Heart left ventricle (tissue), 16 donors: ENCODE measurements around the gene PREX1. TPM values are rescaled to one million over a fixed set of nuclear protein-coding genes. Genes with fewer than 3 reads are reported as not detected.

Source experiments
- ATAC-seq, 4 donors: fragments of 200-7000 bp; cut with Tn5 transposase; one replicate each; pipeline ENCODE4 v1.9.1; 2020 to 2022; ENCODE audit warnings: moderate library complexity in 4 of 4, mild to moderate bottlenecking in 3 of 4, moderate number of reproducible peaks in 1 of 4
- DNase-seq, 5 donors: peaks; one replicate each; pipeline ENCODE4 v3.0.0-alpha.2; 2020
- H3K27ac ChIP-seq, 12 donors: fragments of 200-600 bp; sonication (generic) in 4 of 12; one replicate each; pipeline versions ENCODE4 v1.5.0 to v1.8.0; 2016 to 2022; ENCODE audit warnings: mild to moderate bottlenecking in 2 of 12
- H3K27me3 ChIP-seq, 9 donors: fragments of 200-600 bp; sonication (generic) in 2 of 9; one replicate each; pipeline versions ENCODE4 v1.5.1 to v1.8.0; 2016 to 2022; ENCODE audit warnings: mild to moderate bottlenecking in 3 of 9
- H3K36me3 ChIP-seq, 9 donors: fragments of 200-600 bp; sonication (generic) in 2 of 9; one replicate each; pipeline versions ENCODE4 v1.5.0 to v1.8.0; 2018 to 2022; ENCODE audit warnings: mild to moderate bottlenecking in 2 of 9
- H3K4me1 ChIP-seq, 12 donors: fragments of 200-600 bp; sonication (generic) in 4 of 12; one replicate each; pipeline versions ENCODE4 v1.5.0 to v1.8.0; 2016 to 2022; ENCODE audit warnings: mild to moderate bottlenecking in 3 of 12
- H3K4me3 ChIP-seq, 12 donors: fragments of 200-600 bp; sonication (generic) in 4 of 12; one replicate each; pipeline versions ENCODE4 v1.5.0 to v1.8.0; 2017 to 2022; ENCODE audit warnings: mild to moderate bottlenecking in 9 of 12, moderate library complexity in 4 of 12
- H3K9me3 ChIP-seq, 12 donors: fragments of 200-600 bp; sonication (generic) in 4 of 12; one replicate each; pipeline versions ENCODE4 v1.5.0 to v1.8.0; 2016 to 2022; ENCODE audit warnings: mild to moderate bottlenecking in 1 of 12
- POLR2A ChIP-seq, 2 donors: fragments of 450-650 bp; IDR thresholded peaks; one replicate each; pipeline ENCODE4 v1.6.1; 2017; ENCODE audit warnings: antibody characterized with exemption in 2 of 2, mild to moderate bottlenecking in 2 of 2, moderate library complexity in 2 of 2
- WGBS, 4 donors: extraction: QIAGEN DNeasy Blood & Tissue Kit in 2 of 4; methylation state at CpG; one replicate each; pipeline versions ENCODE4 v1.1.5 to v1.1.7; 2013 to 2018; 5-methylcytosine and 5-hydroxymethylcytosine counted together
- intact Hi-C, 10 donors: fragments of 100-400 bp; cut with DNase I; formaldehyde crosslinking; loops; one replicate each; pipeline versions ENCODE4 v1.11.1 to v1.14.2; 2022
- polyA plus RNA-seq, 2 donors: library from polyadenylated mRNA; stranded (reverse); fragments of 200-250 nt; gene quantifications; one replicate each; pipeline ENCODE4 v1.2.3, GENCODE V29; 2013
- total RNA-seq, 9 donors: library from RNA; depleted of rRNA in 2 of 9; stranded (reverse); fragments of >200 nt in 2 of 9; fragmentation: NEBNext Ultra II Directional in 3 of 9; extraction: Animal tissue kit (Norgen Biotek cat#: 25700) in 3 of 9; gene quantifications; one replicate each; pipeline versions ENCODE4 v1.1.0 to v1.2.4, GENCODE V29; 2016 to 2023
- TF ChIP-seq, protein P1 (sequence below), 12 donors: fragments of 200-600 bp; sonication (generic) in 4 of 12; IDR thresholded peaks; one replicate each; pipeline versions ENCODE4 v1.5.0 to v1.8.0; 2018 to 2022; ENCODE audit warnings: antibody characterized with exemption in 12 of 12, mild to moderate bottlenecking in 5 of 12
- donor health status: ischemic (EF 13 %, LVEDD 7.1; RV severe dilation, severe dysfunction).
- donor health status: healthy with polysubstance abuse.
- donor health status: DM: no; HTN: yes; CAD: no.
- donor health status: DM: no; HTN: no; CAD: no.
- donor health status: ischemic (EF 25% LVEDD 6.9; RV normal size, moderate dysfunction).
- donor health status: ischemic (EF 25% LVEDD 5.7; RV mildly dilated, moderate dysfunction).
- donor health status: healthy.
- donor health status: DM: yes; HTN: yes; CAD: no.
- donor health status: ischemic (EF 35%, LVEDD 5.7; RV mildly dilated, moderate dysfunction).
- donor health status: nonischemic (EF 11% LVEDD 7.7; RV severe dilation, severe dysfunction).
- donor health status: DM: yes; HTN: yes; CAD: no.
- donor health status: PGD.
- donor health status: ischemic (EF 29% LVEDD 5.4; RV normal size, mild dysfunction).
- donor health status: nonischemic (EF 23%, LVEDD 6.1; RV moderate dilation, normal function).

The PREX1 gene
- total and polyA plus RNA-seq, 11 donors, result 7.2 to 41.5 (median 11.9) TPM

DNA sequence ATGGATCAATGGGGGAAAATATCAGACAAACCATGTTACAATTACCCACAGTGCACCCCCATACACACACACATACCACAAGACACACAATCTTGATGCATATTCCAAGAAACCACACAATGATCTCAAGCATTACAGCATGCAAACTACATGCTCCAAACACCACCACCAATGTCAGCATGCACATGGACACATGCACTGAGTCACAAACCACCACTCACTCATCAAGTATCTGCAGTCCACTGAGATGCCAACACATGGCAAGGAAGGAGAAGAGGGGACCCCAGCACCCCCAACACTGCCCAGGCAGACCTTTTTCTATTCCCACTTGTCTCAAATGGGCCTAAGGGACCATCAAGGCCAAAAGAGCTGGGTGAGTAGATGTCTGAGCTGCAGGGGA is 91.6 kb downstream of the PREX1 start:
- Histone ChIP-seq H3K36me3 (peaks cover 0 to 58% (median 0%) of the 10 kb centered on the region in 9 donors), H3K4me3 (no peak overlapping the region), H3K9me3 (no peaks in the 10 kb centered on the region), H3K27me3 (no peaks in the 10 kb centered on the region), H3K4me1 (peaks cover 0 to 61% (median 31%) of the 10 kb centered on the region in 12 donors), H3K27ac (no peak overlapping the region)
- ATAC-seq (no peak), DNase-seq (no peak)
- intact Hi-C loops, result no loop called here
- TF ChIP-seq, protein P1, sequence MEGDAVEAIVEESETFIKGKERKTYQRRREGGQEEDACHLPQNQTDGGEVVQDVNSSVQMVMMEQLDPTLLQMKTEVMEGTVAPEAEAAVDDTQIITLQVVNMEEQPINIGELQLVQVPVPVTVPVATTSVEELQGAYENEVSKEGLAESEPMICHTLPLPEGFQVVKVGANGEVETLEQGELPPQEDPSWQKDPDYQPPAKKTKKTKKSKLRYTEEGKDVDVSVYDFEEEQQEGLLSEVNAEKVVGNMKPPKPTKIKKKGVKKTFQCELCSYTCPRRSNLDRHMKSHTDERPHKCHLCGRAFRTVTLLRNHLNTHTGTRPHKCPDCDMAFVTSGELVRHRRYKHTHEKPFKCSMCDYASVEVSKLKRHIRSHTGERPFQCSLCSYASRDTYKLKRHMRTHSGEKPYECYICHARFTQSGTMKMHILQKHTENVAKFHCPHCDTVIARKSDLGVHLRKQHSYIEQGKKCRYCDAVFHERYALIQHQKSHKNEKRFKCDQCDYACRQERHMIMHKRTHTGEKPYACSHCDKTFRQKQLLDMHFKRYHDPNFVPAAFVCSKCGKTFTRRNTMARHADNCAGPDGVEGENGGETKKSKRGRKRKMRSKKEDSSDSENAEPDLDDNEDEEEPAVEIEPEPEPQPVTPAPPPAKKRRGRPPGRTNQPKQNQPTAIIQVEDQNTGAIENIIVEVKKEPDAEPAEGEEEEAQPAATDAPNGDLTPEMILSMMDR (IDR thresholded peaks at IDR 0.05), result no peak
- TF ChIP-seq POLR2A (IDR thresholded peaks at IDR 0.05), result no peak

DNA sequence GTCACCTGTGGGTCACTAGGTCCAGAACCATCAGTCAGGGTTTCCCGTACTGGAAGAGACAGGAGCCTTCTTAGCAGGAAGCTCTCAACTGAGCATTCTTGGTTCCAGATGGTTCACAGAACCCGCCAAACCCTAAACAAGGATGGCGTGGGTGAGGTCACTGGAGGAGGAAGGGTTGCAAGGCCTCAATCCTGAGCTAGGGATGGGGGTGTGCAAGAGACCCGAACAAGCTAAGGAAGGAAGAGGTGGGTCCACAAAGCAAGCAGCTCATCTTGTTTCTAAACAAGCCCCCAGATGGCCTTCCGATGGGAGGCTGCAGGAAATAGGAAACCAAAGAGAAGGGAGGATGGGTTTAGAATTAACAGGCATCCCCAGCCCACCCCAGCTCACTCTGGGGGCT is 92.7 kb downstream of the PREX1 start:
- TF ChIP-seq POLR2A (IDR thresholded peaks at IDR 0.05), result no peak
- TF ChIP-seq, protein P1 (IDR thresholded peaks at IDR 0.05), result no peak
- intact Hi-C loops, result no loop called here
- no peak overlapping the region for H3K4me3 ChIP-seq
- peaks cover 0 to 55% (median 31%) of the 10 kb centered on the region in 12 donors for H3K4me1 ChIP-seq
- WGBS, 4 donors, result 36 to 60% (median 57%) methylated on average over 5 of the region's 5 CpGs
- no peaks in the 10 kb centered on the region for H3K27me3 ChIP-seq
- DNase-seq (no peak), ATAC-seq (peak in 3 of 4 donors; percentile 18 to 67 (median 29))
- H3K27ac ChIP-seq, result peak overlapping the region in 2 of 12 donors; percentile 6 to 38
- no peaks in the 10 kb centered on the region for H3K9me3 ChIP-seq
- H3K36me3 ChIP-seq, result peaks cover 0 to 57% (median 0%) of the 10 kb centered on the region in 9 donors

DNA sequence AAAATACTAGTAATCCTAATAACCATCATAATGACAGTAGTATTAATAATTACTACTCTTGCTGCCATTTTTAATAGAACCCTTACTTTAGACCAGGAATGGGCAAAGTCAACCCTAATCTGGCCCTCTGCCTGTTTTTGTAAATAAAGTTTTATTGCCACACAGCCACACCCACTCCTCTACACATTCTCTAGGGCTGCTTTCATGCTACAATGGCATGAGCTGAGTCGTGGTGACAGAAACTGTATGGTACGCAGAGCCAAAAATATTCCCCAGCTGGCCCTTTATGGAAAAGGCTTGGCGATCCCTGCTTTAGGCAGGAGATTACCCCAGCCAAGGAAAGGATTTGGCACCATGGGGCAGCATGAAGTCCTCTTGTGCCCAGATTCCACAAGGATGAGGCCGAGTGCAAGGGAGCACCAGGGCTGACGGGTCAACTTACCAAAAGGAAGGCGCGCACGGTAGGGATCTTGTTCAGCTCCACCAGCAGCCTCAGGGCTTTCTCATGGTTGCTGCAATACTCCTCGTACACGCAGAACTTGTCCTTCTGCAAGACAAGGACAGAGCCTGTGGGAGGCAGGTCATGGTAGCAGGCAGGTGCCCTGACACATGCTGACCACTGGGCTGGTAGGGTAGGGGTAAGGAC is 93.6 kb downstream of the PREX1 start:
- peaks cover 0 to 61% (median 0%) of the 10 kb centered on the region in 9 donors for H3K36me3 ChIP-seq
- H3K4me3 ChIP-seq, result no peak overlapping the region
- H3K4me1 ChIP-seq, result peaks cover 0 to 52% (median 31%) of the 10 kb centered on the region in 12 donors
- no peaks in the 10 kb centered on the region for H3K27me3 ChIP-seq
- intact Hi-C loops, result no loop called here
- H3K9me3 ChIP-seq, result no peaks in the 10 kb centered on the region
- ATAC-seq, result no peak
- TF ChIP-seq POLR2A (IDR thresholded peaks at IDR 0.05), result no peak
- TF ChIP-seq, protein P1 (IDR thresholded peaks at IDR 0.05), result no peak
- DNase-seq, result no peak
- WGBS, 4 donors, result 88 to 91% (median 90%) methylated on average over 10 of the region's 10 CpGs
- peak overlapping the region in 2 of 12 donors; percentile 7 to 38 for H3K27ac ChIP-seq

DNA sequence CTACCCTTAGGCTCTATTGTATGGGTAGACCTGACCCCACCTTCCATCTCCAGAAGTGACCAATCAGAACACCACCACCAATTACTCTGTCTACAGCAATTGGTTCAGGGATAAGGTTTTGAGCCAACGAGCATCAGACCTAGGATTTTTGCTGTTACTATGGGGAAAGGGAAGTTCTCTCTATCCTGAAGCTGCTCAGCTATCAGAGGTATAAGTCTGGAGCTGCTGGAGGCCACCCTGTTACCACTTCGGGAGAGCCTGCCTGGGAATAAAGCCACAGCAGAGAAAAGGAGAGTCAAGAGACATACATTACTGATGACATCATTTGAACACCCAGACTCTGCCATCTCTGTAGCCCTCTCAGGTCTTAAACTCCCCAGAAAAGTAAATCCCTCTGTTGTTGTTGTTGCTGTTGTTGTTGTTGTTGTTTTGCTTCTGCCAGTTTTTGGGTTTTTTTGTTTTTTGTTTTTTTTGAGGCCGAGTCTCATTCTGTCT is 94.5 kb downstream of the PREX1 start:
- peaks cover 0 to 43% (median 23%) of the 10 kb centered on the region in 12 donors for H3K4me1 ChIP-seq
- no peaks in the 10 kb centered on the region for H3K27me3 ChIP-seq
- peaks cover 0 to 65% (median 0%) of the 10 kb centered on the region in 9 donors for H3K36me3 ChIP-seq
- TF ChIP-seq, protein P1 (IDR thresholded peaks at IDR 0.05), result no peak
- TF ChIP-seq POLR2A (IDR thresholded peaks at IDR 0.05), result no peak
- no peak for DNase-seq
- no peak overlapping the region for H3K27ac ChIP-seq
- no peaks in the 10 kb centered on the region for H3K9me3 ChIP-seq
- H3K4me3 ChIP-seq, result no peak overlapping the region
- intact Hi-C loops, result no loop called here
- 74 to 83% (median 79%) methylated on average over 3 of the region's 3 CpGs for WGBS, 4 donors
- ATAC-seq, result peak in 1 of 4 donors; percentile 13
